Neural cell (in vitro differentiated cells): Measurements from ENCODE around the gene ALAS1. TPM values are rescaled to one million over a fixed set of nuclear protein-coding genes. Genes with fewer than 3 reads are reported as not detected.

Source experiments
- H2AFZ ChIP-seq: fragments of 200-600, 300-800 bp; sonication (generic), shearing (Covaris generic); 2 replicates; pipeline ENCODE4 v1.6.0; 2014; ENCODE audit warnings: low read depth, mild to moderate bottlenecking, antibody characterized with exemption, low read length, moderate library complexity
- H3F3A ChIP-seq: fragments of 200-600 bp; shearing (Covaris generic); 2 replicates; pipeline ENCODE4 v1.6.1; 2016; ENCODE audit warnings: mild to moderate bottlenecking, moderate library complexity, mixed read lengths, antibody characterized with exemption, low read length; ENCODE audit not compliant: insufficient read depth, poor library complexity, severe bottlenecking
- H3K27ac ChIP-seq: fragments of 200-600, 300-800 bp; sonication (generic), shearing (Covaris generic); 2 replicates; pipeline ENCODE4 v1.5.1; 2014; ENCODE audit warnings: mild to moderate bottlenecking, low read length, moderate library complexity
- H3K27me3 ChIP-seq: fragments of 300-800, 200-600 bp; sonication (generic), shearing (Covaris generic); 2 replicates; pipeline ENCODE4 v1.6.0; 2014; ENCODE audit warnings: mild to moderate bottlenecking, low read depth, low read length, moderate library complexity; ENCODE audit not compliant: insufficient read depth
- H3K36me3 ChIP-seq: fragments of 300-800, 200-600 bp; sonication (generic), shearing (Covaris generic); 2 replicates; pipeline ENCODE4 v1.5.1; 2014; ENCODE audit warnings: mild to moderate bottlenecking, antibody characterized with exemption, low read length, moderate library complexity; ENCODE audit not compliant: insufficient read depth
- H3K4me2 ChIP-seq: fragments of 300-800, 200-600 bp; sonication (generic), shearing (Covaris generic); 2 replicates; pipeline ENCODE4 v1.6.0; 2014; ENCODE audit warnings: mild to moderate bottlenecking, low read length
- H3K4me3 ChIP-seq: fragments of 300-800, 200-600 bp; sonication (generic), shearing (Covaris generic); 2 replicates; pipeline ENCODE4 v1.5.1; 2014; ENCODE audit warnings: mild to moderate bottlenecking, low read length, moderate library complexity
- H3K79me2 ChIP-seq: fragments of 200-600 bp; shearing (Covaris generic); replicated peaks from 2 replicates; pipeline ENCODE4 v1.6.0; 2014; ENCODE audit warnings: mild to moderate bottlenecking, low read length, moderate library complexity; ENCODE audit not compliant: insufficient read depth
- H3K9ac ChIP-seq: fragments of 300-800, 200-600 bp; sonication (generic), shearing (Covaris generic); 2 replicates; pipeline ENCODE4 v1.6.1; 2016; ENCODE audit warnings: mild to moderate bottlenecking, low read length, mixed read lengths
- H3K9me2 ChIP-seq: fragments of 200-600 bp; shearing (Covaris generic); 2 replicates; pipeline ENCODE4 v1.6.1; 2016; ENCODE audit warnings: mild to moderate bottlenecking, low read length, mixed read lengths; ENCODE audit not compliant: insufficient read depth
- H3K9me3 ChIP-seq: fragments of 200-600, 300-800 bp; sonication (generic), shearing (Covaris generic); 2 replicates; pipeline ENCODE4 v1.6.1; 2016; ENCODE audit warnings: mild to moderate bottlenecking, mixed run types, low read length, moderate library complexity, mixed read lengths
- H4K20me1 ChIP-seq: fragments of 200-600 bp; shearing (Covaris generic); 2 replicates; pipeline ENCODE4 v1.6.1; 2016; ENCODE audit warnings: mild to moderate bottlenecking, mixed run types; ENCODE audit not compliant: insufficient read depth
- EP300 ChIP-seq: fragments of 450-650 bp; conservative IDR thresholded peaks from 2 replicates; pipeline ENCODE4 v1.6.1; 2014; ENCODE audit warnings: antibody characterized with exemption, mild to moderate bottlenecking, moderate library complexity; ENCODE audit not compliant: poor library complexity, severe bottlenecking
- EZH2 ChIP-seq: fragments of 200-600, 300-800 bp; shearing (Covaris generic), sonication (generic); IDR thresholded peaks from 2 replicates; pipeline ENCODE4 v1.6.1; 2014; ENCODE audit warnings: antibody characterized with exemption, low read length, borderline replicate concordance, mild to moderate bottlenecking; ENCODE audit not compliant: insufficient read depth, poor library complexity, severe bottlenecking
- MXI1 ChIP-seq: fragments of 450-650 bp; conservative IDR thresholded peaks from 2 replicates; pipeline ENCODE4 v1.6.1; 2014; ENCODE audit warnings: antibody characterized with exemption, mild to moderate bottlenecking; ENCODE audit not compliant: poor library complexity, severe bottlenecking
- POLR2AphosphoS5 ChIP-seq: IDR thresholded peaks from 2 replicates; pipeline ENCODE4 v1.6.1; 2012
- RAD21 ChIP-seq: fragments of 450-650 bp; conservative IDR thresholded peaks from 2 replicates; pipeline ENCODE4 v1.6.1; 2014; ENCODE audit warnings: antibody characterized with exemption, mild to moderate bottlenecking, moderate library complexity
- SMC3 ChIP-seq: fragments of 450-650 bp; conservative IDR thresholded peaks from 2 replicates; pipeline ENCODE4 v1.6.1; 2014; ENCODE audit warnings: antibody characterized with exemption, mild to moderate bottlenecking, moderate library complexity; ENCODE audit not compliant: poor library complexity
- TAF1 ChIP-seq: IDR thresholded peaks from 2 replicates; pipeline ENCODE4 v1.6.1; 2012; ENCODE audit warnings: low read depth
- polyA plus RNA-seq: library from polyadenylated mRNA; depleted of rRNA; stranded (reverse); fragments of >200 nt; gene quantifications from 2 replicates; pipeline ENCODE4 v1.2.3, GENCODE V29; 2014
- TF ChIP-seq, protein P1 (sequence below): fragments of 450-650 bp; IDR thresholded peaks from 2 replicates; pipeline ENCODE4 v1.5.1; 2014; ENCODE audit warnings: antibody characterized with exemption, mild to moderate bottlenecking, moderate library complexity; ENCODE audit not compliant: poor library complexity, severe bottlenecking
- TF ChIP-seq, protein P2 (sequence below): IDR thresholded peaks from 2 replicates; pipeline ENCODE4 v1.6.1; 2012; ENCODE audit warnings: borderline replicate concordance

ALAS1 gene
- polyA plus RNA-seq, 1 donor from 2014 or later = 66.0 TPM

DNA sequence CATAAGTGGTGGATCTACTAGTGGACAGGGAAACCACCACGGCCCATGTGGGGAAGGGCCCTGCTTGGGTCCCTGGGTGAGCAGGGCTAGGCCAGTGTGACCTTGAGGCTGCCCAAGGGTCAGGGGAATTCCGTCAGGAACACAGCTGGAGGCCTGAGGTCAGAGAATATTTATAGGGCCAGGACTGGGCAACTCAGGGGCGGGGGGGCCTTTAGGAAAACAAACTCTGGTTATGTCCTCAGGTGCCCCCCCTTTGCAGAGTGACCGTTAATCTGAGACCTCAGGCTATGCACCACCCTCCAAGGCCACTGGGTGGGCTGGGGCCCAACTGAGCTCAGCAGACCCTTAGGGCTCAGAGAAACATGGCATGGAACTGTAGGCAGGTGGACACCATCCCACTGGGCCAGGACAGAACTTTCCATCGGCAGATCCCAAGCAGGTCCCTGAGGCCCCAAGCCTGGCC, 38.5 kb downstream of the ALAS1 start:
- Histone ChIP-seq H3K9me2 (no peaks in the 10 kb centered on the region), H3K4me2 (no peak overlapping the region), H3K27me3 (no peaks in the 10 kb centered on the region), H3K79me2 (peaks cover 13% of the 10 kb centered on the region), H3F3A (no peaks in the 10 kb centered on the region), H3K9me3 (no peaks in the 10 kb centered on the region), H2AFZ (no peak overlapping the region), H3K36me3 (no peaks in the 10 kb centered on the region), H4K20me1 (no peaks in the 10 kb centered on the region), H3K4me3 (no peak overlapping the region), H3K27ac (no peak overlapping the region), H3K9ac (no peak overlapping the region)
- TF ChIP-seq, protein P1, sequence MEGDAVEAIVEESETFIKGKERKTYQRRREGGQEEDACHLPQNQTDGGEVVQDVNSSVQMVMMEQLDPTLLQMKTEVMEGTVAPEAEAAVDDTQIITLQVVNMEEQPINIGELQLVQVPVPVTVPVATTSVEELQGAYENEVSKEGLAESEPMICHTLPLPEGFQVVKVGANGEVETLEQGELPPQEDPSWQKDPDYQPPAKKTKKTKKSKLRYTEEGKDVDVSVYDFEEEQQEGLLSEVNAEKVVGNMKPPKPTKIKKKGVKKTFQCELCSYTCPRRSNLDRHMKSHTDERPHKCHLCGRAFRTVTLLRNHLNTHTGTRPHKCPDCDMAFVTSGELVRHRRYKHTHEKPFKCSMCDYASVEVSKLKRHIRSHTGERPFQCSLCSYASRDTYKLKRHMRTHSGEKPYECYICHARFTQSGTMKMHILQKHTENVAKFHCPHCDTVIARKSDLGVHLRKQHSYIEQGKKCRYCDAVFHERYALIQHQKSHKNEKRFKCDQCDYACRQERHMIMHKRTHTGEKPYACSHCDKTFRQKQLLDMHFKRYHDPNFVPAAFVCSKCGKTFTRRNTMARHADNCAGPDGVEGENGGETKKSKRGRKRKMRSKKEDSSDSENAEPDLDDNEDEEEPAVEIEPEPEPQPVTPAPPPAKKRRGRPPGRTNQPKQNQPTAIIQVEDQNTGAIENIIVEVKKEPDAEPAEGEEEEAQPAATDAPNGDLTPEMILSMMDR = no peak
- TF ChIP-seq, protein P2, sequence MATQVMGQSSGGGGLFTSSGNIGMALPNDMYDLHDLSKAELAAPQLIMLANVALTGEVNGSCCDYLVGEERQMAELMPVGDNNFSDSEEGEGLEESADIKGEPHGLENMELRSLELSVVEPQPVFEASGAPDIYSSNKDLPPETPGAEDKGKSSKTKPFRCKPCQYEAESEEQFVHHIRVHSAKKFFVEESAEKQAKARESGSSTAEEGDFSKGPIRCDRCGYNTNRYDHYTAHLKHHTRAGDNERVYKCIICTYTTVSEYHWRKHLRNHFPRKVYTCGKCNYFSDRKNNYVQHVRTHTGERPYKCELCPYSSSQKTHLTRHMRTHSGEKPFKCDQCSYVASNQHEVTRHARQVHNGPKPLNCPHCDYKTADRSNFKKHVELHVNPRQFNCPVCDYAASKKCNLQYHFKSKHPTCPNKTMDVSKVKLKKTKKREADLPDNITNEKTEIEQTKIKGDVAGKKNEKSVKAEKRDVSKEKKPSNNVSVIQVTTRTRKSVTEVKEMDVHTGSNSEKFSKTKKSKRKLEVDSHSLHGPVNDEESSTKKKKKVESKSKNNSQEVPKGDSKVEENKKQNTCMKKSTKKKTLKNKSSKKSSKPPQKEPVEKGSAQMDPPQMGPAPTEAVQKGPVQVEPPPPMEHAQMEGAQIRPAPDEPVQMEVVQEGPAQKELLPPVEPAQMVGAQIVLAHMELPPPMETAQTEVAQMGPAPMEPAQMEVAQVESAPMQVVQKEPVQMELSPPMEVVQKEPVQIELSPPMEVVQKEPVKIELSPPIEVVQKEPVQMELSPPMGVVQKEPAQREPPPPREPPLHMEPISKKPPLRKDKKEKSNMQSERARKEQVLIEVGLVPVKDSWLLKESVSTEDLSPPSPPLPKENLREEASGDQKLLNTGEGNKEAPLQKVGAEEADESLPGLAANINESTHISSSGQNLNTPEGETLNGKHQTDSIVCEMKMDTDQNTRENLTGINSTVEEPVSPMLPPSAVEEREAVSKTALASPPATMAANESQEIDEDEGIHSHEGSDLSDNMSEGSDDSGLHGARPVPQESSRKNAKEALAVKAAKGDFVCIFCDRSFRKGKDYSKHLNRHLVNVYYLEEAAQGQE = no peak
- TF ChIP-seq SMC3 (no peak), RAD21 (no peak), POLR2AphosphoS5 (no peak), EP300 (no peak), TAF1 (no peak), EZH2 (no peak), MXI1 (no peak)

DNA sequence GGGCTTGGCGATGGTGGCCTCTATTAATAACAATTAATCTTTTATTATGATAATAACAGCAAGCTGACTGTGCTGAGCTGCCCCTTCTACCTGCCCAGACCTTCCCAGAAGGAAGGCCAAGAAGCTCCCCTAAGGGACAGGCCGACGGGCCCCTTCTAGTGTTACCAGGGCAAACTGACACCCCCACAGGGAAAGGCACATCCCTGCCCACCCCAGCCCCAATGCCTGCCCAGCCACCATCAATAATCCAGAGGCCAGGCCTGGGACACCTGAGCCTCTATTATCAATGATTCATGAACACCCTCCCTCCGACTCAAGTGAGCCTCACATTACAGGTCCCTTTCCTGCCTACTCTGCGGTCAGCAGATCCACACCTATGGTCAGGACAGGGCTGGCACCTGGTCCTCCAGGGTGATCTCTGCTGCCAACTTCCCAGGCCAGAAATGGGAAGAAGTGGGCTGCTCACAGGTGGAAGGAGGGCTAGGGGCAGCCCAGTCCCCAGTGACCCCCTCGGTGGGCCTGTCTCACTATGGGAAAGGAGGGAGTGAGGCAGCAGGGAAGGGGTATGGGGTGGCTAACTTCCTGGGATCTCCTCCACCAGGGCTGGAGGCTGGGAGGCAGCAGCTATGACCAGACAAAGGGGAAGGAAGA, 39.2 kb downstream of the ALAS1 start:
- no peaks in the 10 kb centered on the region for H3F3A ChIP-seq
- no peak overlapping the region for H2AFZ ChIP-seq
- no peak for TF ChIP-seq EZH2
- no peak for TF ChIP-seq TAF1
- no peak for TF ChIP-seq RAD21
- no peak for TF ChIP-seq POLR2AphosphoS5
- TF ChIP-seq SMC3 = no peak
- TF ChIP-seq, protein P2 = no peak
- TF ChIP-seq MXI1 = no peak
- TF ChIP-seq, protein P1 = no peak
- no peak for TF ChIP-seq EP300
- H3K9me3 ChIP-seq = no peaks in the 10 kb centered on the region
- no peaks in the 10 kb centered on the region for H3K27me3 ChIP-seq
- H3K79me2 ChIP-seq = peaks cover 13% of the 10 kb centered on the region
- H3K27ac ChIP-seq = no peak overlapping the region
- peak overlapping the region; percentile 90 for H3K9ac ChIP-seq
- H3K9me2 ChIP-seq = no peaks in the 10 kb centered on the region
- H4K20me1 ChIP-seq = no peaks in the 10 kb centered on the region
- no peaks in the 10 kb centered on the region for H3K36me3 ChIP-seq
- H3K4me2 ChIP-seq = no peak overlapping the region
- peak overlapping the region; percentile 96 for H3K4me3 ChIP-seq
